OCI-LY1 (cell line): Measurements from ENCODE around the gene TMEM52.

Experiments
- CTCF ChIP-seq: fragments of 200-600 bp; sonication (generic), shearing (Covaris generic); IDR thresholded peaks from 2 replicates; pipeline ENCODE4 v1.5.1; 2017; ENCODE audit warnings: mild to moderate bottlenecking, antibody characterized with exemption, low read length, moderate library complexity, mixed read lengths
- EZH2 ChIP-seq: fragments of 200-600 bp; sonication (generic), shearing (Covaris generic); IDR thresholded peaks from 2 replicates; pipeline ENCODE4 v1.8.0; 2017; ENCODE audit warnings: borderline replicate concordance, mixed run types, mild to moderate bottlenecking, antibody characterized with exemption, low read length, moderate library complexity, mixed read lengths

- no peak for TF ChIP-seq CTCF
- TF ChIP-seq EZH2: no peak
Observed at GRCh38 chr1:1890506-1891348, 28.4 kb downstream of the TMEM52 start, which contains the start of gene GNB1.
